HepG2 (cell line): Measurements from ENCODE around the gene VDAC2. TPM values are rescaled to one million over a fixed set of nuclear protein-coding genes. Genes with fewer than 3 reads are reported as not detected.

ENCODE experiments used
- ARID5B ChIP-seq: IDR thresholded peaks from 2 replicates; pipeline ENCODE4 v1.4.0; 2020; ENCODE audit warnings: mild to moderate bottlenecking, missing genetic modification reagents
- KAT8 ChIP-seq: IDR thresholded peaks from 2 replicates; pipeline ENCODE4 v1.6.1; 2016; ENCODE audit warnings: missing genetic modification reagents, missing compliant biosample characterization
- KMT2B ChIP-seq: IDR thresholded peaks from 2 replicates; pipeline ENCODE4 v1.6.1; 2016; ENCODE audit warnings: missing genetic modification reagents, missing compliant biosample characterization
- NCOA2 ChIP-seq: sonication (generic); formaldehyde crosslinking; IDR thresholded peaks from 2 replicates; pipeline ENCODE4 v1.8.0; 2022; ENCODE audit warnings: inconsistent platforms
- NFRKB ChIP-seq: fragments of 450-650 bp; IDR thresholded peaks from 2 replicates; pipeline ENCODE4 v1.6.1; 2017
- PAWR ChIP-seq: sonication (generic); formaldehyde crosslinking; IDR thresholded peaks from 2 replicates; pipeline ENCODE4 v1.4.0; 2020; ENCODE audit warnings: missing genetic modification reagents, mild to moderate bottlenecking, borderline replicate concordance
- PCBP1 ChIP-seq: fragments of 200-400 bp; formaldehyde crosslinking; IDR thresholded peaks from 2 replicates; pipeline ENCODE4 v1.6.1; 2017; ENCODE audit warnings: mild to moderate bottlenecking, low read depth, low read length, borderline replicate concordance
- PITX1 ChIP-seq: sonication (generic); formaldehyde crosslinking; IDR thresholded peaks from 2 replicates; pipeline ENCODE4 v1.5.1; 2020; ENCODE audit warnings: mild to moderate bottlenecking, missing genetic modification reagents
- PRDM4 ChIP-seq: sonication (generic); formaldehyde crosslinking; IDR thresholded peaks from 2 replicates; pipeline ENCODE4 v1.9.0; 2021; ENCODE audit warnings: missing genetic modification reagents, borderline replicate concordance
- RBFOX2 ChIP-seq: fragments of 200-400 bp; formaldehyde crosslinking; IDR thresholded peaks from 2 replicates; pipeline ENCODE4 v1.6.1; 2017; ENCODE audit warnings: low read depth, mild to moderate bottlenecking, low read length
- REL ChIP-seq: sonication (generic); formaldehyde crosslinking; conservative IDR thresholded peaks from 2 replicates; pipeline ENCODE4 v1.8.0; 2022; ENCODE audit warnings: mild to moderate bottlenecking, missing genetic modification reagents, moderate library complexity
- SMAD3 ChIP-seq: sonication (generic); formaldehyde crosslinking; IDR thresholded peaks from 2 replicates; pipeline ENCODE4 v1.4.0; 2020; ENCODE audit warnings: missing genetic modification reagents
- SNAPC2 ChIP-seq: sonication (generic); formaldehyde crosslinking; IDR thresholded peaks from 2 replicates; pipeline ENCODE4 v1.8.1; 2022; ENCODE audit warnings: mild to moderate bottlenecking, missing genetic modification reagents
- ZNF264 ChIP-seq: sonication (generic); formaldehyde crosslinking; IDR thresholded peaks from 2 replicates; pipeline ENCODE4 v1.4.0; 2020; ENCODE audit warnings: missing genetic modification reagents
- ZNF280B ChIP-seq: sonication (generic); formaldehyde crosslinking; IDR thresholded peaks from 2 replicates; pipeline ENCODE4 v1.5.0; 2020; ENCODE audit warnings: missing genetic modification reagents, mild to moderate bottlenecking, borderline replicate concordance
- ZNF598 ChIP-seq: sonication (generic); formaldehyde crosslinking; IDR thresholded peaks from 2 replicates; pipeline ENCODE4 v1.5.1; 2020; ENCODE audit warnings: mild to moderate bottlenecking, missing genetic modification reagents, borderline replicate concordance
- polyA plus RNA-seq, 8 experiments: library from polyadenylated mRNA; depleted of rRNA in 3 of 8; stranded (reverse) in 7 of 8; unstranded in 1 of 8; fragments of >200 nt; fragmentation: Illumina TruSeq in 4 of 8; extraction: Trizol in 4 of 8; gene quantifications; 2 replicates each; pipeline versions ENCODE4 v1.2.1 to v1.2.3, GENCODE V29; 2011 to 2016; ENCODE audit warnings: low read depth in 4 of 8, missing spikeins in 1 of 8, mixed read lengths in 1 of 8; ENCODE audit not compliant: insufficient read depth in 1 of 8
- total RNA-seq, 5 experiments: library from RNA; depleted of rRNA; stranded (reverse); fragments of >200 nt; fragmentation: Illumina TruSeq; extraction: Trizol; gene quantifications; 2 replicates each; pipeline ENCODE4 v1.2.3, GENCODE V29; 2016; ENCODE audit warnings: low read depth in 1 of 5

The VDAC2 gene
- total and polyA plus RNA-seq, 2 of the 13 experiments (the other 11 are each of a cell fraction or from before 2014, with no cell fraction given), result 67.9 to 222 TPM

GRCh38 chr10:75165684-75166622 lies 44.6 kb upstream of the VDAC2 start (continued):
- TF ChIP-seq ZNF280B (CRISPR knock-in tag) (no peak), PITX1 (CRISPR knock-in tag) (no peak), SMAD3 (CRISPR knock-in tag) (no peak), REL (CRISPR knock-in tag) (no peak), PCBP1 (no peak), NFRKB (no peak), KMT2B (CRISPR knock-in tag) (no peak), ARID5B (CRISPR knock-in tag) (peak; percentile 45; the same call in 1 of the 2 replicates), RBFOX2 (no peak), ZNF598 (CRISPR knock-in tag) (no peak), ZNF264 (no peak), NCOA2 (CRISPR knock-in tag) (0 out of 2 replicates have a peak, but pooled peaks have one; percentile 10), PAWR (no peak), SNAPC2 (CRISPR knock-in tag) (no peak), KAT8 (CRISPR knock-in tag) (no peak), PRDM4 (CRISPR knock-in tag) (no peak)
